Measurements from ENCODE around the gene ITGA3.

Gene ITGA3

GRCh38 chr17:50123649-50124349, 67.9 kb downstream of the ITGA3 start:
- no peak for DNase-seq (ENCODE audit: low read depth in 3 of 3, low spot score in 1 of 3)

- DNase-seq (ENCODE audit: low read depth in 3 of 3, low spot score in 1 of 3), result no peak
These were observed 69.6 kb downstream of the ITGA3 start for GRCh38 chr17:50125420-50125997.

GRCh38 chr17:50127697-50128361, 71.9 kb downstream of the ITGA3 start:
- no peak for DNase-seq (ENCODE audit: low read depth in 3 of 3, low spot score in 1 of 3)

GRCh38 chr17:50128441-50129352, 72.8 kb downstream of the ITGA3 start:
- no peak for DNase-seq (ENCODE audit: low read depth in 3 of 3, low spot score in 1 of 3)

GRCh38 chr17:50129353-50129727, 73.4 kb downstream of the ITGA3 start:
- no peak for DNase-seq (ENCODE audit: low read depth in 3 of 3, low spot score in 1 of 3)

GRCh38 chr17:50129728-50130558, 74.0 kb downstream of the ITGA3 start, which contains the start of gene SAMD14:
SAMD14 (minus strand) TSS chr17:50130160; CDS start chr17:50124959, 5,201 bp downstream.
- no peak for DNase-seq (ENCODE audit: low read depth in 3 of 3, low spot score in 1 of 3)

- no peak for DNase-seq (ENCODE audit: low read depth in 3 of 3, low spot score in 1 of 3)
These were observed 74.8 kb downstream of the ITGA3 start for GRCh38 chr17:50130559-50131305.

- DNase-seq (ENCODE audit: low read depth in 3 of 3, low spot score in 1 of 3), result no peak
These were observed 76.3 kb downstream of the ITGA3 start for GRCh38 chr17:50132104-50132794.

- DNase-seq (ENCODE audit: low read depth in 3 of 3, low spot score in 1 of 3), result no peak
These were observed 77.3 kb downstream of the ITGA3 start for GRCh38 chr17:50133028-50133768.

GRCh38 chr17:50133769-50134099, 77.8 kb downstream of the ITGA3 start:
- DNase-seq (ENCODE audit: low read depth in 3 of 3, low spot score in 1 of 3), result no peak

GRCh38 chr17:50134206-50135110, 78.5 kb downstream of the ITGA3 start:
- DNase-seq (ENCODE audit: low read depth in 3 of 3, low spot score in 1 of 3), result no peak

- DNase-seq (ENCODE audit: low read depth in 3 of 3, low spot score in 1 of 3), result no peak
These were observed 79.6 kb downstream of the ITGA3 start for GRCh38 chr17:50135316-50136095.

GRCh38 chr17:50136096-50136687, 80.3 kb downstream of the ITGA3 start:
- no peak for DNase-seq (ENCODE audit: low read depth in 3 of 3, low spot score in 1 of 3)

GRCh38 chr17:50137042-50137441, 81.1 kb downstream of the ITGA3 start:
- no peak for DNase-seq (ENCODE audit: low read depth in 3 of 3, low spot score in 1 of 3)

GRCh38 chr17:50139185-50139783, 83.4 kb downstream of the ITGA3 start:
- DNase-seq (ENCODE audit: low read depth in 3 of 3, low spot score in 1 of 3), result no peak

Measured in stimulated activated CD4-positive, alpha-beta T cell treated with anti-CD3 and anti-CD28 coated beads, TNF-alpha, amount 100 ng/mL, for 1 hour (primary cell).